ENCODE results near the gene DDA1. TPM values are rescaled to one million over a fixed set of nuclear protein-coding genes. Genes with fewer than 3 reads are reported as not detected.

The DDA1 gene
- total and polyA plus RNA-seq, 10 of the 15 experiments (the other 5 are each of a cell fraction or from before 2014, with no cell fraction given) = 0.76 to 71.0 (median 39.4) TPM

GRCh38 chr19:17289489-17289888 lies 19.9 kb upstream of the DDA1 start:
- H3K36me3 ChIP-seq (ENCODE audit: control insufficient read depth in 2 of 2, insufficient read depth in 2 of 2, low read length in 1 of 2) = no peaks in the 10 kb centered on the region; a peak in 1 of 4 replicates
- no peak for FAIRE-seq
- peak overlapping the region; percentile 66 for H2AFZ ChIP-seq (ENCODE audit: control insufficient read depth, low read depth, low read length)
- ChIA-PET RAD21 (ENCODE audit: unreplicated experiment) (no interaction called here), POLR2A (interaction anchor here (0.7 kb wide), 1 partner anchor 45 kb away, joined by 3 read pairs; no protein-coding TSS in a partner anchor), SMC1A (ENCODE audit: uncharacterized antibody, unreplicated experiment) (no interaction called here), CTCF (interaction anchor here (0.6 to 6.5 kb wide), 3 partner anchors 8 to 103 kb away, joined by 3 to 81 read pairs (median 6); no protein-coding TSS in a partner anchor)
- no peaks in the 10 kb centered on the region; the same call in 1 of the 2 replicates for H3K79me2 ChIP-seq (ENCODE audit: control insufficient read depth, insufficient read depth, low read length)
- no peaks in the 10 kb centered on the region; the same call in 2 of the 3 replicates for H3K9me3 ChIP-seq (replicated peaks; ENCODE audit: control insufficient read depth, insufficient read depth, low read length)
- ATAC-seq = peak; percentile 39
- H3K27ac ChIP-seq (ENCODE audit: control insufficient read depth, insufficient read depth) = no peak overlapping the region
- 13% methylated on average over 20 of the region's 22 CpGs for whole genome bisulfite sequencing (ENCODE audit: insufficient coverage, insufficient replicate concordance, low lambda C conversion rate, missing lambda C conversion rate)
- no peak overlapping the region for H3K4me3 ChIP-seq
- in situ Hi-C loops (cut with MboI) (loop anchor here (5.0 kb wide), 1 partner anchor 217 kb away; no protein-coding TSS in a partner anchor), intact Hi-C loops (cut with micrococcal nuclease; ENCODE audit: unreplicated experiment) (no loop called here)
- BruUV-seq (replicated peaks) = no TSS peak
- no peak for DNase-seq (ENCODE audit: low read depth, low spot score)
- H3K9ac ChIP-seq (ENCODE audit: control insufficient read depth, insufficient read depth, low read length) = no peak overlapping the region
- H3K4me2 ChIP-seq (ENCODE audit: control insufficient read depth, insufficient read depth) = no peak overlapping the region
- TF ChIP-seq IKZF1 (conservative IDR thresholded peaks at IDR 0.05) = no peak
- peak; percentile 95 for TF ChIP-seq PBX3 (IDR thresholded peaks at IDR 0.05; ENCODE audit: insufficient replicate concordance, low read depth, low read length)
- peak; percentile 96 for TF ChIP-seq PKNOX1 (IDR thresholded peaks at IDR 0.05)
- TF ChIP-seq RFX5 (IDR thresholded peaks at IDR 0.05; ENCODE audit: low read depth, low read length) = no peak
- TF ChIP-seq SP1 (IDR thresholded peaks at IDR 0.05; ENCODE audit: low read depth, low read length) = peak; percentile 88
- no peak for TF ChIP-seq GABPA (IDR thresholded peaks at IDR 0.05; ENCODE audit: low read depth)
- peak; percentile 90 for TF ChIP-seq NFYB (IDR thresholded peaks at IDR 0.05; ENCODE audit: insufficient read depth, low read depth, low read length)
- TF ChIP-seq MAX (IDR thresholded peaks at IDR 0.05; ENCODE audit: low read depth, low read length) = no peak
- TF ChIP-seq RAD21 (IDR thresholded peaks at IDR 0.05; ENCODE audit: insufficient read depth, low read depth, low read length) = no peak
- TF ChIP-seq ZSCAN29 (IDR thresholded peaks at IDR 0.05) = no peak
- H4K20me1 ChIP-seq (ENCODE audit: control insufficient read depth, insufficient read depth) = no peaks in the 10 kb centered on the region
- H3K27me3 ChIP-seq (replicated peaks in 1 of 2; ENCODE audit: control insufficient read depth in 2 of 2, insufficient read depth in 2 of 2, low read length in 1 of 2) = no peaks in the 10 kb centered on the region
- peaks cover 4% of the 10 kb centered on the region; the same call in 1 of the 2 replicates for H3K4me1 ChIP-seq (ENCODE audit: control insufficient read depth, insufficient read depth, low read length)

Measured in GM12878 (cell line).